Transverse colon (tissue), 4 donors: ENCODE results near the gene TP53INP2. TPM values are rescaled to one million over a fixed set of nuclear protein-coding genes. Genes with fewer than 3 reads are reported as not detected.

Experiments
- DNase-seq: peaks from one replicate; pipeline ENCODE4 v3.0.0-alpha.2; 2019
- H3K27ac ChIP-seq, 4 donors: fragments of 200-600 bp; sonication (generic); 2 replicates each; pipeline ENCODE4 v1.5.1; 2016 to 2018; ENCODE audit warnings: inconsistent platforms in 4 of 4
- H3K27me3 ChIP-seq: fragments of 200-600 bp; sonication (generic); 2 replicates; pipeline ENCODE4 v1.5.1; 2017; ENCODE audit warnings: inconsistent platforms
- H3K36me3 ChIP-seq, 4 donors: fragments of 200-600 bp; sonication (generic); 2 replicates each; pipeline ENCODE4 v1.5.1; 2017 to 2019; ENCODE audit warnings: inconsistent platforms in 4 of 4
- H3K4me1 ChIP-seq, 4 donors: fragments of 200-600 bp; sonication (generic); 2 replicates each; pipeline ENCODE4 v1.5.1; 2017 to 2020; ENCODE audit warnings: inconsistent platforms in 4 of 4
- H3K4me3 ChIP-seq, 4 donors: fragments of 200-600 bp; sonication (generic); 1 replicate in 1 of 4; 2 replicates in 3 of 4; pipeline versions ENCODE4 v1.5.1 to v1.6.1; 2017 to 2019; ENCODE audit warnings: inconsistent platforms in 4 of 4
- H3K9me3 ChIP-seq, 2 donors: fragments of 200-600 bp; sonication (generic); 2 replicates each; pipeline ENCODE4 v1.5.1; 2017 to 2019; ENCODE audit warnings: inconsistent platforms in 2 of 2
- POLR2A ChIP-seq: fragments of 450-650 bp; IDR thresholded peaks from one replicate; pipeline ENCODE4 v1.6.1; 2016; ENCODE audit warnings: antibody characterized with exemption, mild to moderate bottlenecking, moderate library complexity
- WGBS, 2 donors: methylation state at CpG; one replicate each; pipeline ENCODE4 v1.1.5; 2018; ENCODE audit warnings: low coverage in 1 of 2; 5-methylcytosine and 5-hydroxymethylcytosine counted together
- in situ Hi-C, 4 donors: fragments of 200-750 bp; cut with MboI; loops; one replicate each; pipeline versions ENCODE4 v1.15.0 to v1.15.1; 2017; ENCODE audit warnings: low sequenced_read_pairs in 3 of 4, low pct_ligation_motif_present in 1 of 4, low pct_unique_long_range_greater_than_20kb in 1 of 4
- intact Hi-C: fragments of 100-400 bp; cut with DNase I; formaldehyde crosslinking; loops from one replicate; pipeline ENCODE4 v1.15.1; 2023; ENCODE audit warnings: low total_unique reads
- small RNA-seq, 4 donors: library from RNA; depleted of rRNA; stranded (forward); fragments of <200 nt; gene quantifications; one replicate each; pipeline ENCODE3, GENCODE V24; 2016
- total RNA-seq, 4 donors: library from RNA; depleted of rRNA; stranded (reverse); fragments of >200 nt; gene quantifications; one replicate each; pipeline ENCODE4 v1.1.0, GENCODE V29; 2016

The TP53INP2 gene
- total RNA-seq, 4 donors from 2014 or later: 12.9 to 80.8 (median 57.9) TPM

DNA sequence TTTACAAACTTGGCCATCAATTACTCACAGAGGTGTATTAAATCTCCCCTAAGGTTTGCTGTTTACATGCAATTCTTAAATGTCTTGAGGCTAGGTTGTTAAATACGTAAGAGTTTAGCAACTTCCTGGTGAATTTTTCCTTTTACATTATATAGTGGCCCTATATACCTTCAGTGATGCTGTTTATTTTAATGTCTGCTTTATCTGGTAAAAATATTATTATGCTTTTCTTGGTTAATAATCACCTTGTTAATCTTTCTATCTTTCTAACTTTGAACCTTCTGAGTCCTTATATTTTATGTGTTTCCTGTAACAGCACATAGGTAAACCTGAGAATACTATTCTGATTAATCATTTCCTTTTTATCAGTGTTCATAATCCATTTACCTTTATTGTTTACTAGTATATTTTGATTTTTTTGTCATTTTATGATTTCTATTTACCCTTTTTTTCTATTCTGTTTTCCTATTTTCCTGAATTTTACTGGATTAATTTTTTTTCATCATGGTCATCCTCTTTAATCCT, 57.9 kb downstream of the TP53INP2 start:
- Histone ChIP-seq H3K27ac (no peak overlapping the region), H3K36me3 (peaks cover 0 to 69% (median 34%) of the 10 kb centered on the region in 4 donors), H3K27me3 (no peaks in the 10 kb centered on the region), H3K9me3 (no peaks in the 10 kb centered on the region), H3K4me3 (no peak overlapping the region), H3K4me1 (no peaks in the 10 kb centered on the region)
- 0% methylated on average over 1 of the region's 1 CpG for WGBS, 2 donors
- intact Hi-C loops (no loop called here), in situ Hi-C loops (loop anchor here in 2 of 4 donors (25.0 kb wide), 1 partner anchor 450 kb away; the partner anchor contains the start of gene AHCY (in 2 of the 2))
- TF ChIP-seq POLR2A: no peak
- no peak for DNase-seq

Small RNA genes within 50 kb of the gene (small RNA-seq; reads per million reads assigned to genes)
- 0 reads per million in 4 donors for gene AL118520.1

Other genes with a start within 250 kb of the TP53INP2 start
- gene DYNLRB1, start 187.9 kb upstream of the TP53INP2 start, total RNA-seq: 100 to 1,000 TPM in 3 of 4 donors, 10 to 100 TPM in 1; 80.8 to 178 (median 120) TPM
- 100 to 1,000 TPM in 2 of 4 donors, 10 to 100 TPM in 2; 41.8 to 166 (median 98.3) TPM for gene MAP1LC3A, start 145.6 kb upstream of the TP53INP2 start, total RNA-seq
- 10 to 100 TPM in 3 of 4 donors, 1 to 10 TPM in 1; 4.1 to 28.7 (median 16.8) TPM for gene PIGU, start 27.3 kb upstream of the TP53INP2 start, total RNA-seq
- 10 to 100 TPM; 34.8 to 81.8 (median 44.2) TPM for gene NCOA6, start 121.3 kb downstream of the TP53INP2 start, total RNA-seq
- 10 to 100 TPM; 11.2 to 19.1 (median 15.1) TPM for gene GGT7, start 168.5 kb downstream of the TP53INP2 start, total RNA-seq
- 100 to 1,000 TPM; 257 to 393 (median 359) TPM for gene ACSS2, start 172.3 kb downstream of the TP53INP2 start, total RNA-seq